Measurements from ENCODE around the gene SATB2.

SATB2 gene

GRCh38 chr2:199317646-199318045, 140.1 kb downstream of the SATB2 start:
- DNase-seq: no peak

- no peak for DNase-seq
Measured at GRCh38 chr2:199316851-199317250, 140.9 kb downstream of the SATB2 start.

- DNase-seq: peak; percentile 46
Measured at GRCh38 chr2:199315299-199316179, 142.2 kb downstream of the SATB2 start.

GRCh38 chr2:199312931-199313330, 144.8 kb downstream of the SATB2 start:
- no peak for DNase-seq

- DNase-seq: no peak
Measured at GRCh38 chr2:199310771-199311585, 146.8 kb downstream of the SATB2 start.

GRCh38 chr2:199309973-199310372, 147.8 kb downstream of the SATB2 start:
- no peak for DNase-seq

- DNase-seq: no peak
Measured at GRCh38 chr2:199309411-199309810, 148.3 kb downstream of the SATB2 start.

- DNase-seq: no peak
Measured at GRCh38 chr2:199308567-199308966, 149.2 kb downstream of the SATB2 start.

- no peak for DNase-seq
Measured at GRCh38 chr2:199307461-199307860, 150.3 kb downstream of the SATB2 start.

- DNase-seq: no peak
Measured at GRCh38 chr2:199306116-199306515, 151.6 kb downstream of the SATB2 start.

GRCh38 chr2:199303728-199304177, 154.0 kb downstream of the SATB2 start:
- peak; percentile 98 for DNase-seq

- peak; percentile 45 for DNase-seq
Measured at GRCh38 chr2:199302851-199303250, 154.9 kb downstream of the SATB2 start.

- no peak for DNase-seq
Measured at GRCh38 chr2:199288424-199288823, 169.3 kb downstream of the SATB2 start.

GRCh38 chr2:199282309-199282708, 175.4 kb downstream of the SATB2 start:
- no peak for DNase-seq

- DNase-seq: no peak
Measured at GRCh38 chr2:199279146-199279545, 178.6 kb downstream of the SATB2 start.

GRCh38 chr2:199278099-199278498, 179.6 kb downstream of the SATB2 start:
- DNase-seq: peak; percentile 75

GRCh38 chr2:199273042-199273511, 184.7 kb downstream of the SATB2 start:
- DNase-seq: peak; percentile 54

- DNase-seq: no peak
Measured at GRCh38 chr2:199261936-199262335, 195.8 kb downstream of the SATB2 start.

- DNase-seq: peak; percentile 33
Measured at GRCh38 chr2:199261239-199261638, 196.5 kb downstream of the SATB2 start.

GRCh38 chr2:199259671-199260070, 198.1 kb downstream of the SATB2 start:
- no peak for DNase-seq

GRCh38 chr2:199258291-199258690, 199.4 kb downstream of the SATB2 start:
- no peak for DNase-seq

- DNase-seq: no peak
Measured at GRCh38 chr2:199257261-199258224, 200.2 kb downstream of the SATB2 start.

Measured in fibroblast of skin of back (primary cell).